Esophagus (tissue), 2 donors: ENCODE data around the gene GRAMD1A. TPM values are rescaled to one million over a fixed set of nuclear protein-coding genes. Genes with fewer than 3 reads are reported as not detected.
"Not testable (repeated sequence)": the region's sequence is repeated elsewhere in the genome, so short reads cannot be mapped to it uniquely, and the experiment has no call there.

Source experiments
- H3K27ac ChIP-seq, 2 donors: one replicate each; pipeline ENCODE4 v1.5.1; 2013; ENCODE audit warnings: low read depth in 2 of 2, mild to moderate bottlenecking in 2 of 2, inconsistent platforms in 1 of 2, low read length in 1 of 2, moderate library complexity in 1 of 2
- H3K27me3 ChIP-seq, 2 donors: one replicate each; pipeline ENCODE4 v1.6.1; 2013; ENCODE audit warnings: low read length in 2 of 2, control low read depth in 1 of 2, mild to moderate bottlenecking in 1 of 2; ENCODE audit not compliant: insufficient read depth in 2 of 2, control insufficient read depth in 1 of 2
- H3K36me3 ChIP-seq, 2 donors: one replicate each; pipeline ENCODE4 v1.6.1; 2013; ENCODE audit warnings: low read length in 1 of 2; ENCODE audit not compliant: control insufficient read depth in 2 of 2, insufficient read depth in 2 of 2
- H3K4me1 ChIP-seq, 2 donors: one replicate each; pipeline ENCODE4 v1.6.1; 2013; ENCODE audit warnings: low read length in 1 of 2; ENCODE audit not compliant: control insufficient read depth in 2 of 2, insufficient read depth in 2 of 2
- H3K4me3 ChIP-seq, 2 donors: one replicate each; pipeline ENCODE4 v1.5.1; 2013; ENCODE audit warnings: low read length in 2 of 2, mild to moderate bottlenecking in 2 of 2, low read depth in 1 of 2, moderate library complexity in 1 of 2
- H3K9me3 ChIP-seq, 2 donors: one replicate each; pipeline ENCODE4 v1.6.1; 2013; ENCODE audit warnings: mild to moderate bottlenecking in 2 of 2, low read depth in 1 of 2, low read length in 1 of 2, moderate library complexity in 1 of 2; ENCODE audit not compliant: control insufficient read depth in 2 of 2, insufficient read depth in 1 of 2
- WGBS, 2 donors: extraction: QIAGEN DNeasy Blood & Tissue Kit; methylation state at CpG; one replicate each; pipeline ENCODE4 v1.1.7; 2013; 5-methylcytosine and 5-hydroxymethylcytosine counted together
- polyA plus RNA-seq, 2 donors: library from polyadenylated mRNA; stranded (reverse); fragments of 200-250 nt; gene quantifications; one replicate each; pipeline ENCODE4 v1.2.3, GENCODE V29; 2013
- donor health status: healthy with polysubstance abuse.
- donor health status: Bipolar disorder and iron deficiency.

GRAMD1A gene
- polyA plus RNA-seq, 2 donors = 11.7 to 14.0 TPM

- no peak overlapping the region for H3K4me3 ChIP-seq
- WGBS, 2 donors = 92 to 94% methylated on average over 5 of the region's 5 CpGs
- H3K27ac ChIP-seq = peak overlapping the region in 1 of 2 donors; percentile 47
- peaks cover 0 to 10% of the 10 kb centered on the region in 2 donors for H3K36me3 ChIP-seq
- peaks cover 0 to 8% of the 10 kb centered on the region in 2 donors for H3K4me1 ChIP-seq
- H3K27me3 ChIP-seq = no peaks in the 10 kb centered on the region
- no peaks in the 10 kb centered on the region for H3K9me3 ChIP-seq
Measured at GRCh38 chr19:35006999-35007365, 6.9 kb downstream of the GRAMD1A start.

- H3K4me1 ChIP-seq, H3K27ac ChIP-seq, H3K27me3 ChIP-seq, H3K9me3 ChIP-seq, H3K4me3 ChIP-seq: not testable (repeated sequence)
- WGBS, 2 donors = 97 to 98% methylated on average over 8 of the region's 8 CpGs
- H3K36me3 ChIP-seq = peaks cover 0 to 10% of the 10 kb centered on the region in 2 donors
Measured at GRCh38 chr19:35007427-35007826, 7.3 kb downstream of the GRAMD1A start.

- WGBS, 2 donors = 74 to 87% methylated on average over 12 of the region's 12 CpGs
- Histone ChIP-seq H3K36me3 (peaks cover 0 to 10% of the 10 kb centered on the region in 2 donors), H3K4me3 (no peak overlapping the region), H3K9me3 (no peaks in the 10 kb centered on the region), H3K27ac (no peak overlapping the region), H3K27me3 (no peaks in the 10 kb centered on the region), H3K4me1 (peaks cover 0 to 6% of the 10 kb centered on the region in 2 donors)
Measured at GRCh38 chr19:35008891-35009341, 8.8 kb downstream of the GRAMD1A start.

GRCh38 chr19:35009424-35010415 is 9.6 kb downstream of the GRAMD1A start:
- H3K27ac ChIP-seq = no peak overlapping the region
- peaks cover 0 to 10% of the 10 kb centered on the region in 2 donors for H3K36me3 ChIP-seq
- WGBS, 2 donors = 89 to 92% methylated on average over 36 of the region's 36 CpGs
- no peak overlapping the region for H3K4me3 ChIP-seq
- H3K9me3 ChIP-seq = no peaks in the 10 kb centered on the region
- peaks cover 0 to 6% of the 10 kb centered on the region in 2 donors for H3K4me1 ChIP-seq
- H3K27me3 ChIP-seq = no peaks in the 10 kb centered on the region

- no peak overlapping the region for H3K4me3 ChIP-seq
- H3K36me3 ChIP-seq = peaks cover 0 to 15% of the 10 kb centered on the region in 2 donors
- no peaks in the 10 kb centered on the region for H3K27me3 ChIP-seq
- no peaks in the 10 kb centered on the region for H3K9me3 ChIP-seq
- WGBS, 2 donors = 79 to 81% methylated on average over 13 of the region's 13 CpGs
- no peak overlapping the region for H3K27ac ChIP-seq
- H3K4me1 ChIP-seq = peaks cover 0 to 5% of the 10 kb centered on the region in 2 donors
Measured at GRCh38 chr19:35011091-35011689, 11.1 kb downstream of the GRAMD1A start.

GRCh38 chr19:35011737-35012682 is 11.9 kb downstream of the GRAMD1A start:
- no peaks in the 10 kb centered on the region for H3K27me3 ChIP-seq
- 85 to 86% methylated on average over 18 of the region's 18 CpGs for WGBS, 2 donors
- H3K9me3 ChIP-seq = no peaks in the 10 kb centered on the region
- H3K4me1 ChIP-seq = peaks cover 0 to 5% of the 10 kb centered on the region in 2 donors
- no peak overlapping the region for H3K4me3 ChIP-seq
- peaks cover 0 to 15% of the 10 kb centered on the region in 2 donors for H3K36me3 ChIP-seq
- peak overlapping the region in 1 of 2 donors; percentile 37 for H3K27ac ChIP-seq

- peak overlapping the region in 1 of 2 donors; percentile 6 for H3K27ac ChIP-seq
- H3K4me1 ChIP-seq = peaks cover 0 to 5% of the 10 kb centered on the region in 2 donors
- H3K9me3 ChIP-seq = no peaks in the 10 kb centered on the region
- no peaks in the 10 kb centered on the region for H3K27me3 ChIP-seq
- 53 to 55% methylated on average over 32 of the region's 32 CpGs for WGBS, 2 donors
- no peak overlapping the region for H3K4me3 ChIP-seq
- H3K36me3 ChIP-seq = peaks cover 4 to 15% of the 10 kb centered on the region in 2 donors
Measured at GRCh38 chr19:35013041-35013819, 13.1 kb downstream of the GRAMD1A start.

- Histone ChIP-seq H3K4me1 (peaks cover 0 to 5% of the 10 kb centered on the region in 2 donors), H3K36me3 (peaks cover 4 to 21% of the 10 kb centered on the region in 2 donors), H3K27ac (peak overlapping the region in 1 of 2 donors; percentile 23), H3K27me3 (no peaks in the 10 kb centered on the region), H3K9me3 (no peaks in the 10 kb centered on the region), H3K4me3 (no peak overlapping the region)
- WGBS, 2 donors = 83 to 84% methylated on average over 23 of the region's 23 CpGs
Measured at GRCh38 chr19:35013820-35014754, 14.0 kb downstream of the GRAMD1A start.
